Left ventricle myocardium superior (tissue), 1 donor: Measurements from ENCODE around the gene RAB3GAP1. TPM values are rescaled to one million over a fixed set of nuclear protein-coding genes. Genes with fewer than 3 reads are reported as not detected.
"Not testable (repeated sequence)": the region's sequence is repeated elsewhere in the genome, so short reads cannot be mapped to it uniquely, and the experiment has no call there.

ENCODE experiments used
- ATAC-seq: fragments of 200-7000 bp; cut with Tn5 transposase; one replicate; pipeline ENCODE4 v1.9.1; 2020; ENCODE audit warnings: mild to moderate bottlenecking, moderate library complexity
- DNase-seq: peaks from one replicate; pipeline ENCODE4 v3.0.0-alpha.2; 2020
- intact Hi-C: fragments of 100-400 bp; cut with micrococcal nuclease; formaldehyde crosslinking; loops from one replicate; pipeline ENCODE4 v1.11.0; 2022
- total RNA-seq: library from RNA; stranded (reverse); fragmentation: NEBNext Ultra II Directional; extraction: Animal tissue kit (Norgen Biotek cat#: 25700); gene quantifications from one replicate; pipeline ENCODE4 v1.2.1, GENCODE V29; 2021
- donor health status: DM: no; HTN: yes; CAD: no; lungs with severe emphysema.

RAB3GAP1 gene
- total RNA-seq, 1 donor from 2014 or later = 53.2 TPM

GRCh38 chr2:135096665-135097446 is 44.8 kb downstream of the RAB3GAP1 start:
- intact Hi-C loops = no loop called here
- ATAC-seq = no peak

GRCh38 chr2:135097532-135098231 is 45.6 kb downstream of the RAB3GAP1 start:
- DNase-seq (no peak), ATAC-seq (no peak)
- intact Hi-C loops = no loop called here

More at GRCh38 chr2:135096665-135097446, 44.8 kb downstream of the RAB3GAP1 start:
- DNase-seq = no peak

GRCh38 chr2:135099802-135100483 is 47.9 kb downstream of the RAB3GAP1 start:
- ATAC-seq (peak; percentile 31), DNase-seq (no peak)
- intact Hi-C loops = no loop called here

- intact Hi-C loops = no loop called here
- DNase-seq (no peak), ATAC-seq (no peak)
Measured at GRCh38 chr2:135103843-135104242, 51.8 kb downstream of the RAB3GAP1 start.

- intact Hi-C loops, DNase-seq: not testable (repeated sequence)
Measured at GRCh38 chr2:135105513-135106316, 53.6 kb downstream of the RAB3GAP1 start.

GRCh38 chr2:135113322-135113721 is 61.2 kb downstream of the RAB3GAP1 start:
- intact Hi-C loops = no loop called here
- DNase-seq = no peak
- ATAC-seq = no peak

More at GRCh38 chr2:135105513-135106316, 53.6 kb downstream of the RAB3GAP1 start:
- not testable (repeated sequence) for ATAC-seq

GRCh38 chr2:135119582-135119981 is 67.5 kb downstream of the RAB3GAP1 start:
- intact Hi-C loops = no loop called here
- ATAC-seq (no peak), DNase-seq (no peak)

GRCh38 chr2:135121016-135121657 is 69.0 kb downstream of the RAB3GAP1 start:
- peak; percentile 62 for ATAC-seq
- intact Hi-C loops = no loop called here
- DNase-seq = no peak

GRCh38 chr2:135121658-135122039 is 69.6 kb downstream of the RAB3GAP1 start:
- intact Hi-C loops, DNase-seq, ATAC-seq: not testable (repeated sequence)

GRCh38 chr2:135124924-135125886 is 73.1 kb downstream of the RAB3GAP1 start:
- intact Hi-C loops = no loop called here
- ATAC-seq = no peak
- no peak for DNase-seq

- no peak for ATAC-seq
Measured at GRCh38 chr2:135125940-135126339, 73.8 kb downstream of the RAB3GAP1 start.

GRCh38 chr2:135130751-135131150 is 78.7 kb downstream of the RAB3GAP1 start:
- ATAC-seq = no peak
- no peak for DNase-seq
- intact Hi-C loops = no loop called here

More at GRCh38 chr2:135125940-135126339, 73.8 kb downstream of the RAB3GAP1 start:
- no peak for DNase-seq
- intact Hi-C loops = no loop called here

- ATAC-seq (no peak), DNase-seq (no peak)
- intact Hi-C loops = no loop called here
Measured at GRCh38 chr2:135132314-135132713, 80.2 kb downstream of the RAB3GAP1 start.

- ATAC-seq (no peak), DNase-seq (no peak)
- intact Hi-C loops = no loop called here
Measured at GRCh38 chr2:135140606-135141005, 88.5 kb downstream of the RAB3GAP1 start.

- no peak for ATAC-seq
- intact Hi-C loops = no loop called here
- DNase-seq = no peak
Measured at GRCh38 chr2:135142323-135142722, 90.2 kb downstream of the RAB3GAP1 start.

GRCh38 chr2:135144343-135144742 is 92.3 kb downstream of the RAB3GAP1 start:
- ATAC-seq (no peak), DNase-seq (no peak)
- intact Hi-C loops = no loop called here

GRCh38 chr2:135149251-135149650 is 97.2 kb downstream of the RAB3GAP1 start:
- peak; percentile 70 for ATAC-seq
- intact Hi-C loops = no loop called here

More at GRCh38 chr2:135149251-135149650, 97.2 kb downstream of the RAB3GAP1 start:
- DNase-seq = no peak
